Vagina (tissue), 2 donors: ENCODE data around the gene COPS2.

Source experiments
- POLR2A ChIP-seq, 2 donors: fragments of 450-650 bp; IDR thresholded peaks; one replicate each; pipeline ENCODE4 v1.6.1; 2017; ENCODE audit warnings: antibody characterized with exemption in 2 of 2, mild to moderate bottlenecking in 2 of 2, moderate library complexity in 2 of 2
- TF ChIP-seq, protein P1 (sequence below), 3 experiments: fragments of 450-650 bp in 2 of 3; fragments of 200-600 bp in 1 of 3; sonication (generic) in 1 of 3; IDR thresholded peaks; one replicate each; pipeline ENCODE4 v1.5.1; 2017 to 2019; ENCODE audit warnings: antibody characterized with exemption in 3 of 3, mild to moderate bottlenecking in 2 of 3, moderate library complexity in 2 of 3

DNA sequence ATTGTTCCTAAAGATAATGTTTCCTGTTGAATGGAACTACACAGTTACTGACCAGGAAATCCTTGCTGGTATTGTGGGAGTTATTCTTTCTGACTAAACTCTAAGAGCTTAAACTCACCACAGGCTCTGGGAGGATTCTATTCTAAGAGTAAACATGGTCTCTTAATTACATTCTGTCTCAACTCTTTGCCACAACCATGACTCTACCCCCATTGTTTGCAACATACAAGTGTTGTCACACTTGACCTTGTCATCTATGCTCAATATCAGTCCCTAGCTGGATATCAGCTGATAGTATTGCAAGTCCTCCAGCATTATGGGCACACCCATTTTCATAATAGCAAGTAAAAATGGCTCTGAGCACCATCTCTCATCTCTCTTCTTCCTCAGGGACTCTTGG lies 79.5 kb downstream of the COPS2 start:
- TF ChIP-seq, protein P1, sequence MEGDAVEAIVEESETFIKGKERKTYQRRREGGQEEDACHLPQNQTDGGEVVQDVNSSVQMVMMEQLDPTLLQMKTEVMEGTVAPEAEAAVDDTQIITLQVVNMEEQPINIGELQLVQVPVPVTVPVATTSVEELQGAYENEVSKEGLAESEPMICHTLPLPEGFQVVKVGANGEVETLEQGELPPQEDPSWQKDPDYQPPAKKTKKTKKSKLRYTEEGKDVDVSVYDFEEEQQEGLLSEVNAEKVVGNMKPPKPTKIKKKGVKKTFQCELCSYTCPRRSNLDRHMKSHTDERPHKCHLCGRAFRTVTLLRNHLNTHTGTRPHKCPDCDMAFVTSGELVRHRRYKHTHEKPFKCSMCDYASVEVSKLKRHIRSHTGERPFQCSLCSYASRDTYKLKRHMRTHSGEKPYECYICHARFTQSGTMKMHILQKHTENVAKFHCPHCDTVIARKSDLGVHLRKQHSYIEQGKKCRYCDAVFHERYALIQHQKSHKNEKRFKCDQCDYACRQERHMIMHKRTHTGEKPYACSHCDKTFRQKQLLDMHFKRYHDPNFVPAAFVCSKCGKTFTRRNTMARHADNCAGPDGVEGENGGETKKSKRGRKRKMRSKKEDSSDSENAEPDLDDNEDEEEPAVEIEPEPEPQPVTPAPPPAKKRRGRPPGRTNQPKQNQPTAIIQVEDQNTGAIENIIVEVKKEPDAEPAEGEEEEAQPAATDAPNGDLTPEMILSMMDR (IDR thresholded peaks at IDR 0.05) = no peak
- no peak for TF ChIP-seq POLR2A (IDR thresholded peaks at IDR 0.05)
